HL-60/S4 treated with phorbol 12-myristate 13-acetate at 8.2 ng/mL for 4 days and 3 days (cell line): ENCODE measurements around the gene DNAH5.

Experiments used
- in situ Hi-C: fragments of 300-500 bp; cut with MboI; formaldehyde crosslinking; loops from 2 replicates; pipeline ENCODE4 v1.15.0; 2022; ENCODE audit warnings: low sequenced_read_pairs

Gene DNAH5

DNA sequence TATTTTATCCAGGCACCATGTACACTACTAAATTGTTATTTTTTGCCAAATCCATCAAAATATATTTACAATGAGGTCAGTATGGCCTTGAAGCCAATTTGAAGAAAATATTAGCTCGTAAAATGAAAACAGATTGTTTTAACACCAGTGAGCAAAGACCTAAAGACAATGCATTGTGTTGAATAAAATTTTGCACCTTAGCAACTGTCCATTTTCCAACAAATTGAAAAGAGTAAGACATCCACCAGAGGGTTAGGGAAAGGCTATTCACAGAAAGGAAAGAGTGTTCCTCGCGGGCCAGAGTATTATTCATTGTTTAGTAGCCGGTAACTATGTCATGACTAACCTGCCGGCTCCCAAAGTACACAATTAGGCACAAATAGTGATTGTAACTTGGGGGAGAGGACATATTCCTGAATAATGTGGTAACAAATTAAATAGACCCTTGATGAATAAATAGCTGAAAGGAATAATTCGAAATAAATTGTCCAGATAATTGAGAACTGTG lies 213.3 kb downstream of the DNAH5 start:
- in situ Hi-C loops, result no loop called here

DNA sequence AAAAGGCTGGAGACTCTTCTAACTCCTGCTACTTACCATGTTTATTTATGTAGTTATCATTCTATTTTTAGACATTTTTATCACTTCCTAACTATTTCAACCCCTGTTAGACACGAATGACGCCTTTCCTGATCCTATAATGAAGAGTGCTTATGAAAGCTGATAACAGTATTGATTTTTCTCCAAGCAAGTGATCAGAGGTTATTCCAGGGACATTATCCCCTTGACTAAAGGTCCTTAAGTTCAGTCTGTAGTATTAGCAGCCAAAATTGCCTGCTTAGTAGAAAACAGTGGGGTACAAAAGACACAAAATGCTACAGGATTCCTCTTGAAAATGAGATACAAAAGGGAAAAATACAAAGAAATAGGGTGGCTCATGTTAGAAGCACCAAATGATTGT lies 235.6 kb downstream of the DNAH5 start:
- in situ Hi-C loops, result no loop called here

DNA sequence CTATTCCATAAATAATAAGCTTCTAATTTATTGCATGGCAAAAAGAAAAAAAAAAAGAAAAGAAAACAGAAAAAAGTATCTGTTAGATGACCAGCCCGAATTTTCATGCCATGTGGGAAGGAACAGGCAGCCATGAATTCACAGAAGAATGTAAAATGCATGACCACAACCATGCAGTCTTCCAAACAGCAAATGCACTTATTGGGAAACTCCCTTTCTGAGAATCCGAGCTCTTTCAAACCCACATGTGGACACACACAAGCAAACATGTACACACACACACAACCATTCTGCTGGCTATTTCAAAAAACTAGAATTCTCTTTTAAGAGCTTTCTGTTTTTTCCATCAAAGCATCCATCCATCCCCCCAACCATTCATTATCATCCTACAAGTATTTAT lies 236.1 kb downstream of the DNAH5 start:
- in situ Hi-C loops, result no loop called here

DNA sequence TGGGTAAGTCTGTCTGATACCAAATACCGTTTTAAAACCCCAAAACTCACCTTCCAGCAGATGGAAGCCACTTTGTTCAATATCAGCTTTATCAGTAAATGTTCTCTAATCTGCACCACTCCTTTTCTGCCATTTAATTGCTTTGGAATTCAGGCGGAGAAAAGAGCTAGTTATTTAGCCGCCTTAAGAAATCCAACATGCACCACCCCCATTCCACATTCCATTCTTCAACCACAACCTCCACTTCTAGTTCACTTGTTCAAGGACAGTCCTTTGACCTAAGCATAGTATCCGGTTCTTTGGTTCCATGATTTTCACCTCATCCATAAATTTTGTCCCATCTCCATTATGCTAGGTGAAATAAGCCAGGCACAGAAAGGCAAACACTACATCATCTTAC lies 240.1 kb downstream of the DNAH5 start:
- in situ Hi-C loops, result no loop called here

DNA sequence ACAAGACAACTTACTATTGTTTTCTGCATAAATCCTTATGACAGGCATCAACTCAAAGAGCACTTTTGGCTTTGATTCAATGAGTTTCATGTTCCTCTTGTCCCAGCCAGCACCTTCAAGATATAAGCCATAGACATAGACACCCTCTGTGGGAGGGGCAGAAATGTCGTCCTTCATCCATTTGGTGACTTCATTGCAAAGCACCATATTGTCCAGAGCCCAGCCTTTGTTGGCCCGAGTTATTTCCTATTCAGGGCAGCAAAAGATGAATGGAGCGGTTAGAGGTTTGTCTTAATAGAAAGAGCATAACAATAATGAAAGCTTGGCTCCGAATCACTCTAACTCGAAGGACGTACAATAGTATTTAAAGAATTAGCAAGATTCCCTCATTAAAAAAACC lies 243.9 kb downstream of the DNAH5 start:
- in situ Hi-C loops, result no loop called here

DNA sequence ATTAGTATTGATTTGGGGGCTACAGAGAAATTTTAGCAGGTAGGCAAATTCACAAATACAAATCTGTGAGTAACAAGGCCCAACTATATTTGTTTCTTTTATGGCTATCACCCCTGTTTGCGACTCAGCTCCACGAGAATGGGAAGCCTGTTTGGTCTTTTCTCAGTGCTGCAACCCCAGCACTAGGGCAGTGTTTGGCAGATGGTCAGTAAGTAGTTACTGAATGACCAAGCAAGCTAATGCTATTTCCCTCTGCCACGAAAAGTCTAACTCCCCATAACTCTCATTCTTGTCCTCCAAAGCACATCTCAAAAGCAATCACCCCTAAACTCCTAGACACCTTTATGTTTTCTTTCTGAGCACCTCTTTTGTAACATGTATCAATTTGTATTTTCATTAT lies 245.6 kb downstream of the DNAH5 start:
- in situ Hi-C loops, result no loop called here

DNA sequence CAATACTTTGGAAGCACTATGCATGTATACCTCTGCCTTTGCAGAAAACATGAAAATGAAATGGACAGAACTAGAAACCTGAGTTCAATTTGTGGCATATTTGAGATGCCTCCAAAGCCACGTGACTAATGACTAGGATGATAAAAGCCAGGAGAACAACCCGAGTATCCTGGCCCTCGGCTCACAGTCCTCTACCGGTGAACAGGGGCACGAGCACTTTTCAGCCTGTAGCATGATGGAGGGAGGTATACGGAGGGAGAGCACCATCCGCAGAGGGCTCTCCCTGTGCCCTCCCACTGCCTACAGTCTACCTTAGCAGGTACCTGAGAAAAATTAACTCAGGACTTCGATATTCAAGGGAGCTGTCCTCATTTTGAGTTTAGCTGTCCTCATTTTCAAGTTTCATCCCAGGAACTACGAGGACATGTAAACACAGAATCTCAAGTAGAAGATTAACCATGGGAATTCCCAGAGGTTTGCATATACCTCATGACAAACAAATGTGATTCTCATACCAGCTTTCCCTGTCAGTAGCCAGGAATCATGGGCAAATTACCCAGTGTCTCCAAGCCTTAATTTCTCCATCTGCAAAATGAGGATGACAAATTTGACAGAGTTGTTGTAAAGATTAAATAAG lies 249.3 kb downstream of the DNAH5 start:
- in situ Hi-C loops, result no loop called here

DNA sequence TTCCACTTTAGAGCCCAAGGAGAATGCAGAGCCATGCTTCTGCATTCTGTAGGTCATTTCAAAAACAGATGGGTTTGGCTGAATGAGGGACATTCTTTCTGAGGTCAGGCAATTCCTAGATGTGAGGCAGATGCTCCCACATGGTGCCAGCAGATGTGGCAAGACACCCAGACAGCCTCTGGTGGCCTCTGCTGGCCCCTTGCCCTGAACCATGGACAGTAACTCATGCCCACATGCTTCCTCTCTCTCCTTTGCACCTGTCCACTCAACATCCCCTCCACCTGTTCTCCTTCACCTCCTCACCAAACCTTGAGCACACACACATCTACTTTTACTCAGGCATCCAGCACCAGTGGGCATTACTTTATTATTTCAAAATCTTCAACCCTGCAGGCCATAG lies 252.3 kb downstream of the DNAH5 start:
- in situ Hi-C loops, result no loop called here

DNA sequence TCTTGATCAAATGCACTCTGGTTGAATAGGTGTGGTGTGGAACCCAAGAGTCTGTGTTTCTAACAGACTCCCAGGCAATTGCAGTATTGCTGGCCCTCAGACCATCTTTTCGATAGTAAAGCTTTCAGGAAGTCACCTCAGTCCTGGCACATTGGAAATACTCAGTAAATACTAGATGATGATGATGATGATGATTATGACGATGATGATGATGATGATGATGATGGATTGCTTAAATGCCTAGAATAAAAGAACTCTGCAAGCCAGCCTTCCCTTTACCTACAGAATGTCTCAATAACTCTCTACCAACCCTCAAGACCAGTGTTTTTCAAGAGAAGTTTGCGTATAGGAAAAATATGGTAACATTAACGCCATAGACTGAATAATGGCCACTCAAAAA lies 268.0 kb downstream of the DNAH5 start:
- in situ Hi-C loops, result no loop called here

DNA sequence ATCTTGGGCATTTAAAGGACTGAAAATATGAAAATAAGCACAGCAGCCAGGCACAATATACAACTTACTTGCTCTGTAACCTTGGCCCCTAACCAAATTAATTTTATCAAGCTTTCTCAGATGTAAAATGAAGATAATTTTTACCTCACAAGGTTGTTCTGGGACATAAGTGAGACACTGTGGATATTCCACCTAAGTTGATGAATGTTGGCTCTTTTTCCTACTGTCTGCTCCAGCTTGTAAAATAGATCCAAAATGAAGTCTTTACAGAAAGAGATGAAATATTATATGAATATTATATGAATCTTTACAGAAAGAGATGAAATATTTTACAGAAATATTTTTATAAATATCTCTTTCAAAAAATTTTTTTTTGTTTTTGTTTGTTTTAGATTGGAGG lies 270.1 kb downstream of the DNAH5 start:
- in situ Hi-C loops, result no loop called here

DNA sequence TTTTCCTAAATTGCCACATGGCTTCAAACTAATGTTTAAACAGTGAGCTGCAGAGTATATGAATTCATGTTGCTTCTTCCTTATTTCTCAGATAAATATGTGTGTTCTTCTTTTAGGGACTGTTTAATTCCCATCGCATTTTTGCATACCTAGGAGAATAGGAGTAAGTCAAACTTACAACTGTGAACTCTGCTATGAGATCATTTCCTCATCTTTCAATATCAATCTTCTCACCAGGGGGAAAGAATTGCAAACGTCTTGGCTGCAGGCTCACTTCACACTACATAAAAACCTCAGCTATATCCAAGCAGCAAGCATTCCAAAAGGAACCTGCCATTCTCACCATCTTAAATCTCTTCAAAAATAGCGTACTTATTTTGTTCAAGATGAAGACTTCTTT lies 271.0 kb downstream of the DNAH5 start:
- in situ Hi-C loops, result no loop called here

DNA sequence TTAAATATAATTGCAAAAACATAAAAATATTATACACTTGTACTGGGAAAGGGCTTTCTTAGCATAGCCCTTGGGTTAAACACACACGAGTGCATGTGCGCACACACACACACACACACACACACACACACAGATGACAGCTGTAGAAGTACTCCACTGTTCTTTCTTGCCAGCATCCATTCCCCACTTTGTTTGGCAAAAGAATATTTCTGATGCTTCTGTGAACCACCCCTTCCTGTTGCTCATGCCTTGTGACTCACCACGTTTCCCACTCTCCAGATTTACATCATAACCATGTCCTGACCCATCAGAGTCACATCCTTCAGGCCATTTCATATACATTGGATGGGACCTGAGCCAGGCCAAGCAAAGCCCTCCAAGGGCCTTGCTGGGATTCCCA lies 280.1 kb downstream of the DNAH5 start:
- in situ Hi-C loops, result no loop called here

DNA sequence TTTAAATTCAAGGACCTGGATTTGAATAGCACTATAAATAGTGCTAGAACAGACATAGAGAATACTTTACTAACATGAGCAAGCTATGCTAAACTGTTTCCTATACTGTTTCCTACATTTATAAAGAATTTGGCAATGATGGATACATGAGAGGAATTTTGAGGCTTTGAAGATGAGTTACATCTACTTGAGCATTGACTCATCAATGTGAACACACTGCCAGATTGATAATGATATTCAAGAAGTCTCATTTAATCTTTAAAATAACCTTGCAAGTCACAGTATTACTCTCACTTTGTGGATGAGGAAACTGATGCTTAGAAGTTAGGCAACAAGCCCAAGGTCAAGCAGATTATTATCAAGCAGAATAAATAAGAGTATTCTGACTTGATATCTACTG lies 281.9 kb downstream of the DNAH5 start:
- in situ Hi-C loops, result no loop called here

DNA sequence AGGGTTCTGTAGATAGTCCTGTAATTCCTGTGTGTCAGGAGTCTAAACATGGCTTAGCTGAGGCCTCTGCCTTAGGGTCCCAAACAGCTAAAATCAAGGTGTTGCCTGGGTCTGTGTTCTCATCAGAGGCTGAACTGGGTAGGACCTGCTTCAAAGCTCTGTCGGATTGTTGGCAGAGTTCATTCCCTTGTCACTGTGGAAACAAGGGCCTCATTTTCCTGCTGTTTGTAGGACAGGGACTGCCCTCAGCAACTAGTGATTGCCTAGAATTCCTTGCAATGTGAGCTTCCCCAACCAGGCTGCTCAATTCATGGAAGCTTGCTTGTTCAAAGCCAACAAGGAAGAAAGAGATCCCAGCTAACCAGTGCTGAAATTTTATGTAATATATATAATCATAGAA lies 283.2 kb downstream of the DNAH5 start:
- in situ Hi-C loops, result no loop called here

DNA sequence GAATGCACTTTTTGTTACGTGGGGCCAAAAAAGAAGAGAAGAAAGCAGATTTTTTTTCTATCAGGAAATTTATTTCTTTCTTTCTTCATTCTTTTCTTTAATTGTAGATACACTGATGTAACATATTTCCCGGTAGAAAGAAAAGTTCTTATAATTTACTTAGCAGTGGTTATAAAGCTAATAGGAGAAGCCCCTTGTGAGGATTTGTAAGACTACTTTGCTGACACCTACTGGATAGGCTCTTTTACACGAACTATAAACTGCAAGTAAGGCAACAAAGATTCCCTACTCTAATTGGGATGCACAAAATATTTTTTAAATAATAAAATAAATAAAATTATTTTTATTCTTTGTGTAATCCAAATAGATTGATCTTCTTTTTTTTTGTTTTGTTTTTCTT lies 284.4 kb downstream of the DNAH5 start:
- in situ Hi-C loops, result no loop called here

DNA sequence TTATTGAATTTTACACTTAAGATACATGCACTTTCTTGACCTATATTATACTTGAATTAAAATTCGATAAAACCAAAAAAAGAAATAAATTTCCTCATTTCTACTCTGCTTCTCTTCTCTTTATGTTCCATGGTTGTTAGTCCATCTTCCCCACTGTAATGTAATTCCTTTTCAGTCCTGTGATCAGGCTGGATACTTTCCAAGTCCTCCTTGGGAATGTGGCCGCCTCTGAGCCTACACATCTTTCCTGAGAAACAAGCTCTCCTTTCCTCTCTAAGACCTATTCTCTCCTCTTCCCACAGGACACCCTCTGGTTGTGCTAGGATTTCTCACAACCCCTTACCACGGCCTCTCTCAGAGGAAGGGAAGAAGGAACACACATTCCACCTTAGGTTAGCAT lies 285.1 kb downstream of the DNAH5 start:
- in situ Hi-C loops, result no loop called here

DNA sequence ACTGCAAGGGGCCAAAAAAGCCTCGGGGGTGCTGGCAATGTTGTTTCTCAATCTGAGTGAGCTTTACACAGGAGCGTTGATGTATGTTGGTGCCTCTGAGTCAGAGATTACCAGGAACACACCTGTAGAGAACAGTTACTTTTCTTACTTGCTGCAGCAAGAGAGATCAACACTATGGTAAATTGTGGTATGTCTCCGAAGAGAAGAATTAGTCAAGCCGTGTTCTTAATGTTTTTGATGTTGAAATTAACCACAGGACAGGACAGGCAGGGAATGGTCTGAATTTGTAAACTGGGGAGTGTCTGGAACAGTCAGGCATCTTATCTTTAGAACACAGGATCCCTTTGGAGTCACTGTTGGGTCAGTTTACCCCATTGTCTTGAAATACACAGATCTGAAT lies 285.7 kb downstream of the DNAH5 start:
- in situ Hi-C loops, result no loop called here

DNA sequence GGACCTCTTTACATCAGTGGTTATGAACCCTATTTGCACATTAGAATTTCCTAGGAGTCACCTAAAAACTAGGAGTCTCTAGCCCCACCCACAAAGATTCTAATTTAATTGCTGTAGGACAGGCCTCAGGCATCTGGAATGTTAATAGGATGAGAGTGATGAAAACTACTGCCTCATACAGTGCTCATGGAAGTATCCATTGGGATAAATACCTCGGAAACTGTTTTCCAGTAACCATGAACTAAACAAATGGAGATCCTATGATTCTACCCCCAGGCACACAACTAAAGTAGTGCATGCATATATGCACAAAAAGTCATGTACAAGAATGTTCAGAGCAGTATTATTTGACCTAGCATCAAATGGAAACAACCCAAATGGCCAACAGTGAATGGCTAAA lies 286.3 kb downstream of the DNAH5 start:
- in situ Hi-C loops, result no loop called here

DNA sequence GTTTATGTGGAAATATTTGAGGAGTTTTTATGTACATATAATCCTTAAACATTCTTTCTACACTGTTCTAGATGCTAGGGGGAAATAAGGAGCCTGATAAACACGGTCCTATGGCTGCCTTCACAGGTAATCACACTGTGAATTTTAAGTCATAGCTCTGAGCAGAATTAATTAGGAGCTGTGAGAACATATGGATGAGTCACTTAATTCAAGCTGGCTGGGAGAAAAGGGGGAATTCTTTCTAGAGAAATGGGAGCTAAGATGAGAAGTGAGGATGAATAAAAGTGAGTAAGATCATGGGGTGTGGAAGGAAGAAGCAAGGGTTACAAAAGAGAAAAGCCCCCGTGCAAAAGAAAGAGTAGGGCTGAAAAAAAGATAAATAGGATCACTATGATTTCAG lies 290.8 kb downstream of the DNAH5 start:
- in situ Hi-C loops, result no loop called here

DNA sequence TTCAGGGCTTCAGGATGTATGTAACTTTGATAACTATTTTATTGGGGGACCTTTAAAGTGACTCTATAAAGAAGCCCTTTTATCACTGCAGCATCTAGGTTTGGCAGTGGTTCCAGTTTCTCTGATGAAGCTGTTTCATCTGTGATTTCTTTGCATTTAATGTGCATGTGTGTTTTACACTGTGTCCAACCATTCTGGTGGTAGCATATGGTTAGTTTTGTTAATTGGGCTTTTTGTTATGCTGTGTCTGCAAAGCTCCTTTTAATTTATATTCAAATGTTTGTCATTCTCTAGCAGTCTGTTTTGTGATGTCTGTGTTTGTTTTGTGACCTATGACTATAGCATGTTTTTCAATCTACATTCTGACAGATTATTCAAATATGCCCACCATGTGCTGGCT lies 294.8 kb downstream of the DNAH5 start:
- in situ Hi-C loops, result no loop called here

DNA sequence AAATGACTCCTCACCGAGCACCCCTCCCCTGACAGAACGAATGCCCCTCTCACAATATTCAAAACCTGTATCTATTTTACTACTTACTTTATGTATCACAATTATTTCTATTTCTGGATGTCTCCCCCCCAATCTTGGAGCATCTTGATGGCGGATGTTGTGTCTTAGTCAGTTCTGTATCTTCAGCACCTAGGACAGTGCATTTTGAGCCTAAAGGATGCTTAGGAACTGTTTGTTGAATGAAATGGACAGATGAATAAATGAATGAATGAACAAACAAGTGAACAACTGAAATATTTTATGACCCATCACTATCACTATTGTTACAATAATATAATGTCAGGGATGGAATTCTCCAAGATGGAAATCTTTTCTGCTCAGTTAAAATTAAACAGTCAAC lies 295.7 kb downstream of the DNAH5 start:
- in situ Hi-C loops, result no loop called here

DNA sequence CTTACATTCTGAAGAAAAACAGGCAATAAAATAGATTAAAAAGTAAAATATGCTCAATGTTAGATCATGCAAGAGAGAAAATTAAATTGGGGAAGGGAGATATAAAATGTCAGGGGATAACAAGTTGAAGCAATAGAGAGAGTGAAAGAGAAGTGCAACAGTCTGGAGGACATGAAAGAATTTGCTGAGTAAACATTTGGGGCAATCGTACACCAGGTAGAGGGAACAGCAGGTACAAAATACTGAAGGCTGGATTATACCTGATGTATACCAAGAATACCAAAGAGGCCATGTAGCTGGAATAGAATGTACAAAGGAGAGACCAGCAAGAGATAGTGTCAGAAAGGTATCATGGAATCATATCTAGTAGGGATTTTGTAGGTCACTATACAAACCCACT lies 300.8 kb downstream of the DNAH5 start:
- in situ Hi-C loops, result no loop called here

DNA sequence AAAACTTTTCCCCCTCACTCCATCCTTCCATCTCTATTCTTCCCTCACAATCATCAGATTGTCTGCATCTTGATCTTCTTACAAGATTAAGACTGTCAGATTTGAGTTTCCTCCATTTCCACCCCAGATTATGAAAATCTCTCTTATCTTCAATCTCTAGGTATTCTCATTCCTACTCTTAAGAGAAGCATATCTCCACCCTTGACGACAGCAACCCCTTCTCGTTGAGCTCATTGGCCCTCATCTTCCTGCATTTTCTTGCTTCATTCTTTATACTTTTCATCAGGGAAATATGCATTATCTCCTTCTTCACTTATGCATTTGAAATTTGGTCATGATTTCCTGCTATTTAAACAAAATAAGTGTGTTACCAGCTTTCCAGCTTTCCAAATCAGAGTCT lies 301.3 kb downstream of the DNAH5 start:
- in situ Hi-C loops, result no loop called here
